OCI-LY1 (cell line): ENCODE measurements around the gene C11orf87.

Source experiments
- CTCF ChIP-seq: fragments of 200-600 bp; sonication (generic), shearing (Covaris generic); IDR thresholded peaks from 2 replicates; pipeline ENCODE4 v1.5.1; 2017; ENCODE audit warnings: mild to moderate bottlenecking, antibody characterized with exemption, low read length, moderate library complexity, mixed read lengths
- EZH2 ChIP-seq: fragments of 200-600 bp; sonication (generic), shearing (Covaris generic); IDR thresholded peaks from 2 replicates; pipeline ENCODE4 v1.8.0; 2017; ENCODE audit warnings: borderline replicate concordance, mixed run types, mild to moderate bottlenecking, antibody characterized with exemption, low read length, moderate library complexity, mixed read lengths

DNA sequence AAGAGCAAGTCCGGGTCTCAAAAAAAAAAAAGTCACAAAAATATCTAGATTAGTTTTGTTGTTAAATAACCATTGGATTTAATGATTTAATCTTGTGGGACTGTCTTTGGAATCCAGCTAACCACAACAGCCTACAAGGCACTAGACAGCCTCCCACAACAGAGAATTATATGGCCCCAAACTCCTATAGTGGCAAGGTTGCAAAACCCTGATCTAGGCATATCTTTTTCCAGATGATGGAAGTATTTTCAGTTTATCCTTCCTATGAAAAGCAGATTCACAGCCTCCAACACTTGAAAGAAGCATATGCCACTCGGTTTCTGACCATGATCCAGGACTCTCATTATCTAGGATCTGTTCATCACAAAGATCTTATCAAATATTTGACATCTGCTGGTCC, 5.4 kb upstream of the C11orf87 start:
- TF ChIP-seq CTCF = no peak
- no peak for TF ChIP-seq EZH2
